NCI-H1092 treated with DMSO at 0.1 percent for 48 hours (cell line): ENCODE measurements around the gene FAM131C.
"Not testable (repeated sequence)": the region's sequence is repeated elsewhere in the genome, so short reads cannot be mapped to it uniquely, and the experiment has no call there.

Experiments used
- DNase-seq: peaks from one replicate; lab custom pipeline; 2025; lab: John Stamatoyannopoulos, UW

The FAM131C gene

DNA sequence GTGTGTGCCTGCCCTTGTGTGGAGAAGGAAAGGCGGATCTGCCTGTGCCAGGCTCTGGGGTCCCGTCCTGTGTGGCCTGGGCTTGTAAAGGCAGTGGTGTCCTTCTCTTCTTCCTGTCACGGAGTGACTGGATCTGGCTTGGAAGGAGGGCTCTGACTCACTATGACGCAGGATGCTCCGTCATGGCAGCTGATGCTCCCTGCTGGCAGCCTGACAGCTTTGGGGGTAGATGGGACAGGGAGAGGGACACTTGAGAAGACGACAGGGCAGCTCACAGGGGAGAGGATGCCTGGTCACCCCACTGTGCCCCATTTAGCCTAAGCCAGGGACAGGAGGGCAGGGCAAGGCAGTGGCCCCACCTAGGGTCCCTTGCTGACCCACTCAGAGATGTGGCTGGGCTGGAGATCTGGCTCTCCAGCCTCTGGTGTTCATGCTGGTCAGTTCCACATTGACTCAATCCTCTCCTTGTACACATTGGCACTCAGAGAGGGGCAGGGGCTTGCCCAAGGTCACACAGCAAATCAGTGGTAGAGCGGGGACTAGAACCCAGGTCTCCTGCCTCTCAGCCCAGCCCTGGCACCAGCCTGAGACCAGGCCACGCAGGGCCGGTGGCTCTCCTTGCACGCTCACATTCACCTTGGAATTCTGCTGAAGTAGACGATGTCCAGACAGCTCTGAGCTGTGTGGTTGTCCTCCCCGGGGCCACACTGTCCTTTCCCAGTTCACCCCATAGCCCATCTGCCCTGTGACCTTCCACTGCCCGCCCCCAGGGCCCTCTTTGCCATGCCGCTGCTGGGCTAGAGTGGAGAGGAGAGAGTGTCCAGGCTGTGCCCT lies 2.8 kb upstream of the FAM131C start:
- no peak for DNase-seq

DNA sequence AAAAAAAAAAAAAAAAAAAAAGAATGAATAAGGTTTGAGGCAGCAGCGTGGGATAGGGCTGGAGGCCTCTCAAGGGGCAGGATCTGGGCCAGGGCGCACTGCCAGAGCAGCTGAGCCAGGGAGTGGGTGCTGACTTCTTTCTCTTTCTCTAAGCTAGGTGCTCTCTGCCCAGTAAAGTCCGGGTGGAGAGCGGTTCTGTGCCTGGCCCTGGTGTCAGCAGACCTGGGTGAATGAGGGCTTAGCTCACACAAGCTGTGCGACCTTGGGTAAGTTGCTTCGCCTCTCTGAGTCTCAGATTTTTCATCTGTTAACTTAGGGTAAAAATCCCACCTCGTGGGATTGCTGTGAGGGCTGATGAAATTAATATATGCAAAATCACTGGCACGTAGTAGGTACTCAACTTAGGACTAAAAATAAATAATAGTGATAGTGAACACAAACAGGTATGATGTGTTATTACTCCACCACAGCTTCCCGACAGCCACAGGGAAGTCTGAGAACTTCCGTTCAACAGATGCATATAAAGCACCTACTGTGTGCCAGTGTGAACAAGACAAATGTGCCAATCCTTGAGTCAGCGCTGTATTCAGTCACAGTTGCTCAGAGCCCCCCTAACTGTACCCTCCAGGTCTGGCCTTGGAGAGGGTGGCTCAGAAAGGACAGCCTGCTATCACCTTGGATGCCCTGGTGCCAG lies 2.0 kb upstream of the FAM131C start:
- DNase-seq, result no peak

DNA sequence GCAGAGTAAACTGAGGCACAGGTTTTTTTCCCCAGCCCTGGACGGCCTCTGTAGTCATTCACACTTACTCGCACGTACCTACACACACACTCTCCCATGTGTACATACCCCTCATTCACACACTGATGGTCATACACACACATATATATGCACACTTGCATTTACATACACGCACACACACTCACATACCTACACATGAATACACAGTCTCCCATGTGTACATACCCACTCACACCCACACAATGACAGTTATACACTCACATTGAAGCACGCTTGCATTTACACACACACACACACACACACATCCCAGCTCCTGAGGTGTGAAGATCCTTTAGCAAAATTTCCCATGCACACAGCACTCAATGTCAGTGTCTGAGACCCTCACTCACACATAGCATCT lies 766 bp upstream of the FAM131C start:
- DNase-seq, result no peak

DNA sequence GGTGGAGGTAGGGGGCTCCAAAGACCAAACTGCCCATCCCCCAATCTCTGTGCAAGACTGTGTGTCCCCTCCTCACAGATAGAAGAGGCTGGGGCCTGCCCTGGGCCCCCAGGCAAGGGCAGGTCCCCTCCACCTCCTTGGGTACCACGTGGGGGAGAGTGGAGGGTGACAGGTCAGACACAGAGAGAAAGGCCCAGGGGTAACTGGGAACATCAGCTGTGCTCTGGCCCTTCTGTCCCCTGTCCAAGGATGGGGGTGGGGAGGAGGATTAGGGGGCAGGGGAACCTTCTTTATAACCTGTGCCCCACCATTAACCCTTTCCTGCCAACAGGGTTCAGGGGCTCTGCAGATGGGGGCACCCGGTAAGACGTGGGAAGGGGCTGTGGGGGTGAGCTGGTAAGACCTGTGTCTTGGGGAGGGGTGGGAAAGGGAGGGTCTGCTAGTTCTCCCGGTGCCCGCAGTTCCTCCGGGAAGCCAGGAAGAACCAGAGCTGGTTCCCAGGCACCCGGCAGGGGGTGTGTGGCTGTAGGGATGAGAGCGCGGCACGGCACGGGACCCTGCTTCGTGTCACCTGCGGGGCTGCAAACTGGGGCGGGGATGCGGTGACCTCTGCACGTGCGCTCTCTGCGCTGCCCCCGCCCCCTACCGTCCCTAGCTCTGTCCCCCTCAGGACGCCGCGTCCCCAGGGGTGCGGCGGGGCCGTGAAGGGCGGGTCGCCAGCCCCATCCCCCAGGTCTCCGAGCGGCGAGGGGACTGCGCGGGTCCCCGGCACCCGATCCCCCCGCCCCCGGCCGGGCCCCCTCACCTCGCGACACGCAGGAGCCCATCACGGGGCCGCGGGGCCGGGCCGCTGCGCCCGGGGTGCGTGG lies 601 bp downstream of the FAM131C start:
- no peak for DNase-seq

DNA sequence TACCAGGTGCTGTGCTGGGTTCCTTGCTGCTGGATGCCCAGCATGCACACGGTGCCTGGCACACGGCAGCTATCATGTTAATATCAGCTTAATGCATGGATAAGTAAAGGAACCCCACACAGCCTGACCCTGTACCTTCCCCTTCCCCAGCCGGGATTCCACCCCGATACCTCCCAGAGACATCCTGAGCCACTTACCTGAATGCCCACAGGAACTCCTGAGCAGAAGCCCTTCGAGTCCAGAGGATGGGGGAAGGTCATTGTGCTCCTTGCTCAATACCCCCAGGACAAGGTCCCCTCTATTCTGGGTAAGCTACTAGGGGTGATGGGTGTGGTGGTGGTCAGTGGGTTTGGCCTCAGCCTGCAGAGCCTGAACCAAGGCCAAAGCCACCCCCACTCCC lies 1.4 kb downstream of the FAM131C start:
- DNase-seq, result no peak

DNA sequence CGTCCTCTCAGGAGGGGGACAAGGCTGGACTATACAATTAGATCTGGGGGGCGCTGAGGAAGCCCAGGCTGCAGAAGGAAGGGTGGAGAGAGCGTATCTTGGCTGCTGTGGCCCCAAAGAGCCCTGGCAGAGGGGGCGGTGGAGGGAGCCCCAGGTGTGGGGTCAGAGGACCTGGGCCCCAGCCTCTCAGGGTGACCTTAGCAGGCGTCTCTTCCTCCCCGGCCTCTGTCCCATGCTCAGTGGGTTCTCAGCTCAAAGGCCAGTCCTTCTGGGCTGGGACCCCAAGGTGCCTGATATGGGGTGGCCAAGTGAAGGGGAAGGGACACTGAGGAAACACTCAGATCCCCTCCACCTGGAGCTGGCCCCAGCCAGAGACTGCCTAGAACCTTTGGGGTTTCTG lies 1.8 kb downstream of the FAM131C start:
- no peak for DNase-seq

DNA sequence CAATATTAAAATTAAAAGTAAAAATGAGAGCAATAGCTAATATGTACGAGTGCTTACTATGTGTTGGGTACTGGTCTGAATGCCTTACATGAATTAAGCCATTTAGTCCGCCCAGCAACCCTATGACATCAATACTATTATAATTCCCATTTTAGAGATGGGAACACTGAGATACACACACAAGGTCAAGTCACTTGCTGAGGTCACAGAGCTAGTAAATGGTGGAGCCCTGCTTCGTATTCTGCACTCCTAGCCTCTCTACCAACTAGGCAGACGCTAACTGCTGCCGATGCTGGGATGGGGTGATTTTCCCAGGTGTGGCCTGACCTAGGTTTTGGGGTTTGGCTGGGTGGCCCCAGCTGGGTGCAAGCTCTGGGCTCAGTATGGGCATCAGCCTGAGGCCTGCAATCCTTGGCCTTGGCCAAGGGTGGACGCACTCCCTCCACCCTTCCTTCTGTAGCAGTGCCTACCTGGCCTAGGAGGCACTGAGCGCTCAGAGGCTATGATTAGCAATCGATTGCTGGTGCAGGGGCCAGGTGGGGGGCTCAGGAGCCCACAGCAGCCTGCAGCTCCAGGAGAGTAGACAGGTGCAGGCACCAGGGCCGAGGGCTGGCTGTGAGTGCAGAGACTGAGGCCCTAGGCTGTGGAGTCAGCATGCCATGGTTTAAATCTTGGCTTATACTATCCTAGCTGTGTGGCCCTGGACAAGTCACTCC lies 2.7 kb downstream of the FAM131C start:
- no peak for DNase-seq

DNA sequence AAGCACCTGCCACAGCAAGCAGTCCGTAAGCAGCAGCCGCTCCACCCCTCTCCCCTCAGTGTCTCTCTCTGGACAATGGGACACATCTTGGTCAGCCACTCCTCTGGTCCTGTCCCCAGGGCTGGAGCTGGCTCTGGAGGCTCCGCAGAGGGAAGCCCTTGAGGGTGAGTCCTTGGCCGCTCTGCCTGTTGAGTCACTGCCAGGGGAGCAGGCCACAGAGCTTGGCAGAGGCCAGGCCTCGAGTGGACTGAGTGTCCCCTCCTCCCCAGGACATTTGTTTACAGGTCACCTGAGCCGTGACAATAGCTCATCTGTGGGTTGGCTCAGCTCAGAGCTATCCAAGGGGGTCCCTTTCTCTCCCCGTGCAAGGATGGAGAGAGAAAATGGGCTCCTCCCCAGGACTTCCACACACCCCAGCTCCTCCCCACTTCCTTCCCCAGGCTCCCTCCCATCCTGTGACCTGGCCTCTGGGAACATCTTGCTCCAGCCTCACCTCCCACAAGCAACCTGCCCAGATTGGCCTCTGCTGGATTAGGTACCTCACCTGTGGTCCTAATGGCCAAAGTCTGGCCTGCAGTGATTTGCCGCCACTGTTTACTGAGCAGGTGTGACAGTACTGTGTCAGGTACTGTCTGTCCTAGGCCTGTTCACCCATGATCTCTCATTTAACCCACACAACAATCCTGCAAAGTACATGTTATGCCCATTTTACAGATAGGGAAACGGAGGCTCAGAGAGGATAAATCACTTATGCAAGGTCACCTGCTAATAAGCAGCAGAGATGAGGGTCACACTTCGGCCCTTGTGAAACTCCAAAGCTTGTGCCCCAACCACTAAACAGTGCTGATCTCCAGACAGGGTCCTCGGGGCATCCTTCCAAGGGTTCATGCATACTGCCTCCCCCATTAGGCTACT lies 4.8 kb downstream of the FAM131C start:
- DNase-seq, result peak; percentile 11

DNA sequence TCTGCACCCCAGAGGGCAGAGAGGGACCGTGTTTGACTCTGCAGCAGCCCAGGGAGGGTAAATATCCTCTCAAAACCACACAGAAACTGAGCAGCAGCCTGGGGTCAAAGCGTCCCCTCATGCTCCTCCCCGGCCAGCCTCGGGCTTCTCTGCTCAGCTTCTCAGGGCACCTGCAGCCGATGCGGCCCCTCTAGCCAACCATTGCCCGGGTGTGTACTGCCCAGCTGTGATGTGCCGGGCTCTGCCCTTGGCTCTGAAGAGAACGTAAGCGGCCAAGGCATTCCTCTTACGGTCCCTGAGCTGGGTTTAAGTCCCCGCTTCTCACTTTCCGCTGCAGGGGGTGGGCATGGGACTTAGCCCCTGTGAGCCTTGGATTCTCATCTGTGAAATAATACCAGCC lies 5.5 kb downstream of the FAM131C start:
- no peak for DNase-seq

DNA sequence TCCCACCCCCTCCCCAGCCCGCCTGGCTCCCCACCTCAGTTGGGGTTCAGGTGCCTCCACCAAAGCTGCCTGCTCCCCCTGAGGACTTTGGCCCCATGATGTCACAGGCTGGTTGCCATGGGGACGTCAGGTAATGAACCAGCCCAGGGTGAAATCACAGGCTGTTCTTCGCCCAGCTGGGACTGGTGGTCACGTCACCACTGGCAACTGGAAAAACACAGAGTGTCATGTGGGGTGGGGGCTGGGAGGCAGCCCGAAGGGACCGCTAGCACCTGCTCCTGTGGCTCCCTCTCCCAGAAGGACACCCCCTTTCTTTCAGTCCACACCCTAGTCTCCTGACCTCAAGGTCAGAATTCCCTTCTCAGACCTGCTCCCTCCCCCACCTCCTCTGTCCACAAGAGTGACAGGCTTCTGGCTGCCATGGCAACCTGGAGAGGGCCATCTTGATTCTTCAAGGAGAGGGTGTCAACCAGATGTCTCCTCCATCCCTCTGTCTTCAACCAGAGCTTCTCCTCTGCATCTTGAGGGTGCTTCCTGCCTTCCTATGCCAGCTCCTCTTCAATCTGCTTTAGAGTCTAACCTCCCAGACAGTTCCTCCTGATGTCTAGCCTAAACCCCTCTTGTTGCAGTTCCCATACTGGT lies 6.2 kb downstream of the FAM131C start:
- no peak for DNase-seq

DNA sequence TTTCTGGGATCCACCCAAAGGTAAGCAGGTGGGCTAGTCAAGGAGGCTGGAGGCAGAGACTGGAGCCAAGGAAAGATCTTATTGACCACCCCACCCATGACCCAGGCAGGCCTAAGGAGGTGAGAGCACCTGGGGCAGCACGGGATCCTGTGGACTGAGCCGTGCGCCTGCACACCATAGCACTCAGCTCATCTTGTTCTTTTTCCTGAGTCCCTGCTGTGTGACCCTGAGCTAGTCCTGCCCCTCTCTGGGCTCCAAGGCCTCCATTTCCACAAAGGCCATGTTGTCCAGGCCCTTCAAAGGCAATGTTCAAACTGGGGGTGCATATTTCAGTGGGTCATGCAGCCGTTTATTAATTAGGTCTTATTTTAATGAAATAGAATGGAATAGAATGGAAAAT lies 7.2 kb downstream of the FAM131C start:
- DNase-seq, result no peak

DNA sequence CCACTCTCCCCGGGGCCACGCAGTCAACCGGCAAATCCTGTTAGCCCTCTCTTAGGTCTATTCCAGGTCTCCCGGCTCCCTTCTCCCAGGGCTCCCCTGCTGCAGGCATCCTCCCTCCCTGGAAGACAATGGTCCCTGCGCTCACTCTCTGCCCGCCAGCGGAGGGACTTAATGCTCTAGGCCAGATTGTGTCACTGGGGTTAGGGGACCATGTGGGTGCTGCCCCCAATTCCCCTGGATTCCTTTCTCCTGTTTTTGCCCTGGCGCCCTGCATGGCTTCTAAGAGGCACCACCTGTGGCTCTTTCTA lies 8.2 kb downstream of the FAM131C start:
- no peak for DNase-seq

DNA sequence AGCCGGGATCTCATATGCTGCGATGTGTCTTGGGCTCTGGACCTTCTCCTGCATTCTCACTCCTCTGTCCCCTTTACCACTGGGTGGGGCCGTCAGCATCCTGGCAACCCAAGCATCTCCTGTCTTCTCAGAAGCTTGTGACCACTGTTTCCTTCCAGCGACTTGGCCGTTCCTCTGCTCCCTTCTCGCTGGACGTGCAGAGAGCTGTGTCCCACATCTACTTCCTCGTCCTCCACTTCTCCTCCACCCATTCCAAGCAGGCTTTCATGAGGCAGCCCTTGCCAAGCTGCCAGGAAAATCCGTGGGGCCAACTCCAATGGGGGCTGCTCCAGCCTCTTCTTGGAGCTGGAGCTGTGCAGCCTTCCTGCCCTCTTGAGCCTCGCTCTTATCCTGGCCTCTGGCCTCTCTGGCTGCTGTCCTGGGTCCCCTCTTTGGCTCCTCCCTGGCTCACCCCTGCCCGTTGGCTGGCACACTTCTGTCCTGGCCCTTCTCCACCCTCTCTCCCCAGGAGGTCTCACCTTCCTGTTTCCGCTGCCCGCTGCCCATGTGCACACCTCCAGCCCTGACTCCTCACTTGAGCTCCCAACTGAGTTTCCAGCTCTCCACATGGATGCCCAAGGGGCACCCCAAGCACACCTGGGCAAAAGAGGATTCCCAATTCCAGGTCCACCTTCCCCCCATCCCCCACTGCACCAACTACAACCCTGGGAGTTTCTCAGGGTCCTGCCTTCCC lies 8.7 kb downstream of the FAM131C start:
- DNase-seq, result no peak

DNA sequence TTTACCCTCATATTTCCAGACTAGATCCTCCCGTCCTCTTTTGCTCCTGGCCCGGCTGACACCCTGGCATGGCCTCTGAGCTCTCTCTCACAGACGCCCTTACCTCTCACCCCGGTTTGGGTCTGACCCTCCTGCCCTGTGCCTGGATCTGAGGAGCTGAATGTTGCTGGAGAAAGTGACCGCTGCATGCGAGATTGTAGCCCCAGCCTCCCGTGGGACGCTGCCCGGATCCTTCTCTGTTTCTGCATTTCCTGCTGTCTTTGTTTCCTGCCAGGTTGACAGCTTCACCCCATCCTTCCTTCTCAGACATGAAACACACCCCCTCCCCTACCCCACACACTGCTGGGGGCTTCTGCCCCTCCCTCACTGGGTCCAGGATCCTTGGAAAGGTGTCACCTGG lies 9.5 kb downstream of the FAM131C start:
- no peak for DNase-seq

DNA sequence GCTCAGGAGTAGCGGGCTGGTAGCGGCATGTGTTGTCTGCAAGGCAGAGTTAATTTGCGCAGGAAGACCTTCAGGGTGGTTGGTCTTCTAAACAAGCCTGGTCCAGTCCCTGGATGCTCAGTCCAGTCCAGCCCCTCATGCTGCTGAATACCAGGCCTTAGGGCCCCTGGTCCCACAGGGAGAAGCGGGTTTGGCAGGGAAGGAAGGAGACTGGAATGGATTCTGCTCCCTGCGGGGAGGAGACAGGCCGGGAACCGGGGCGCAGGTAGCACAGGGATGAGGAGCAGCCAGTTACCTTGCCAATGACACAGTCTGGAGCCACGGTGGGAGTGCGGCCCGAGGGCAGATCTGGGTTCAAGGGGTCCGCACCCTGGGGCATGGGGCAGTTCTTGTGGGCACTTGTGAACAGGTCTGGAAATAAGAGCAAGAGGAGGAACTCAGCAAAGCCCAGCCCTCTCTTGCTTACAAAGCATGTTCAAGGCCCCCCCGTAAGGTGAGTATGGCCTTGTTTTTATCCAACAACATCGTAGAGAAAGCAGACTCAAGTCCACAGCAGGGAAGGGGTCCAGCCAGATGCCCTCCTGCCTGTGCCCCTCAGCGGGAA lies 10.1 kb downstream of the FAM131C start:
- DNase-seq, result no peak

DNA sequence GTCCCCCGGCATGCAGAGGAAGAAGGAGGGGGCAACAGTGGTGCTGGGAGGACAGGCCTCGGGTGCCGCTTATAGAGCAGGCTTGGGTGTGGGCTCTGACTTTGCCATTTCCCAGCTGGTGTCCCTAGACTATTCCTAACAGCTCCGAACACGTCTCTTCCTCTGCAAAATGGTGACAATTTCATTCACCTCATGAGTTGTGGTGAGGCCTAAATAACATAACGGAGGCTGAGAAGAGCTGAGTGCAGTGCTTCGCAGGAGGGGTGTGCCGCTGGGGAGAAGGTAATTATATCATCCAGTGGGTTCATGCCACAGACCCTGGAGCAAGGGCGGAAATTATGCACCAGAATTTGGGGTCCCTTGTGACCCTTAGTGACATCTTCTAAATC lies 10.8 kb downstream of the FAM131C start:
- DNase-seq, result not testable (repeated sequence)

DNA sequence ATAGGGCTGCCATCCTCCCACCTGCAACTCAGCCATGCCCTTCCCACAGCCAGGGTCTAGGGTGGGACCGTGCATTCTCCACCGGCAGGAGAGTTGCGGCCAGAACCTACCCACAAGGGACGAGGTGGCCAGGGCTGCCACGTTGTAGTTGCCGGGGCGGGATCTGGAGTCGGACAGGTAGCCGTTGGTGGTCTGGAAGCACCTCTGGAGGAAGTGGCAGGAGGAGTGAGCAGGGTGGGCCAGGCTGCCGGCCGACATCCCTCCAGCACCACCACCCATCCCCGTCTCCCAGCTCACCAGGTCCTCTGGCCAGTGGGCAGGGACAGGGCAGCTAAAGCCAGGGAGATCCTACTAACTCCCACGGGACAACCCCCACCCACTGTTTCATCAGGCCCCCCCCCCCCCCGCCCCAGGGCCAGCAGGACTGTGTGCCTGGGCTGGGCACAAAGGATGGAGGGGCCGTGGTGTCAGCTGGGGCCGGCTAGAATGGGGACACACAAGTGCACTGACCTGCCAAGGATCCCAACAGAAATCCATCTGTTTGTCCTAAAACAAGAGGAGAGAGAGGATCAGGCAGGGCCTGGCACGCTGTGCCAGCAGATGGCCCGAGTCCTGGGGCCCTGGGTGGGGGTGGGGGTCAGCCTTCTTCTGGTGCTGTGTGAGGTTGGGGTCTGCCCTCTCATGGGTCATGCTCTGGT lies 11.3 kb downstream of the FAM131C start:
- DNase-seq, result not testable (repeated sequence)

DNA sequence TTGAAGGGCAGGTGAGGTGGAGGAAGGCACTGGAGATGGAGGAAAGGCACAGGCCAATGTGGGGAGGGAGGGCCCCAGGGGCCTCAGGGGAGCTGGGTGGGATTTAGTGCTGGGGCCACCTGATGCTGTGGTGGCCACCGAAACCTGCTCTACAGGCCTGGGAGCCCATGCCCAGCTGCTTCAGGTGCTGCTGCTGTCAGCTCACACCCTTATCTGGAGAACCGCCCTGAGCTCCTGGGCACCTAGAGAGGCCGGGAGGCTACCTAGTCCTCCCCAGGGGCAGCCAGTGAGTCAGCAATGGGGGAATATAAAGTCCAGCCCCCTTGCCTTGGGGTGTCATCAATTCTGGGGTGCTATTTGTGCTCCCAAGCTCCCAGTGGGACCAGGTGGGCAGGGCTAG lies 12.2 kb downstream of the FAM131C start:
- no peak for DNase-seq
